ENCODE data around the gene IMPACT.

Gene IMPACT

DNA sequence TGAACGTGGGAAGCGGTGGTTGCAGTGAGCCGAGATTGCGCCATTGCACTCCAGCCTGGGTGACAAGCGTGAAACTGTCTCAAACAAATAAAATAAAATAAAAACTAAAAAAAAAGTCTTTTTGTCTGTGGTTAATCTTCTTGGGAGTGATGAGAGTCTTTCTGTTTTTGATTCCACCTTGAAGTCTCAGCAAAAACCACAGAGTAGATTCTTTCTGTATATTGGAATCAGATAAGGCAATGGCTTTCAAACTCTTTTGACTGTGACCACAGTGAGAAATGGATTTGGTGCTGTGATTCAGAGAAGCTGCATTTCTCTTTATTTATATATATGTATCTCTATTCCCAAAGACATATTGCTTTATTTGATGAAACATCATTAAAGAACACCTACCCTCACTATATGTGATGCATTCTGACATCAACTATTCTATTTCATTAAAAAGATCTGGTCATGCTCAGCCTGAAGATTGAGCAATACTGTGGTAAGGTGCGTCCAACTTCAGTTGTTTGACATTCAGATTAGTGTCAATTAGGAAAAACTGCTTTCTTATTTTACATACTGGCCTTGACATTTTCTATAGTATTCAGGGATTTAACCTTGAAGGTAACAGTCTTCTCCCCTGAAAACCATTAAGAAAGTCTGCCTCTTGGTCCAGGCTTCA, 49.6 kb downstream of the IMPACT start:
- H3K9ac ChIP-seq (ENCODE audit: low read length in 2 of 2) = no peak overlapping the region
- H3K4me3 ChIP-seq (ENCODE audit: low read length in 2 of 2) = no peak overlapping the region
- no peaks in the 10 kb centered on the region for H3K36me3 ChIP-seq (ENCODE audit: control insufficient read depth in 2 of 2, insufficient read depth in 2 of 2, low read length in 2 of 2)
- H3K4me1 ChIP-seq (ENCODE audit: control insufficient read depth, insufficient read depth, low read length) = no peaks in the 10 kb centered on the region
- H3K9me3 ChIP-seq (ENCODE audit: control insufficient read depth in 2 of 2, low read length in 2 of 2) = no peaks in the 10 kb centered on the region
- H3K27me3 ChIP-seq (ENCODE audit: control insufficient read depth in 1 of 2, insufficient read depth in 2 of 2, low read length in 2 of 2) = no peaks in the 10 kb centered on the region
- H3K27ac ChIP-seq (ENCODE audit: low read length) = no peak overlapping the region

GRCh38 chr18:24479371-24479770, 52.9 kb downstream of the IMPACT start:
- H3K4me1 ChIP-seq (ENCODE audit: control insufficient read depth, insufficient read depth, low read length) = no peaks in the 10 kb centered on the region
- no peak overlapping the region for H3K9ac ChIP-seq (ENCODE audit: low read length in 2 of 2)
- no peak overlapping the region for H3K4me3 ChIP-seq (ENCODE audit: low read length in 2 of 2)
- H3K27me3 ChIP-seq (ENCODE audit: control insufficient read depth in 1 of 2, insufficient read depth in 2 of 2, low read length in 2 of 2) = no peaks in the 10 kb centered on the region
- no peak overlapping the region for H3K27ac ChIP-seq (ENCODE audit: low read length)
- no peaks in the 10 kb centered on the region for H3K36me3 ChIP-seq (ENCODE audit: control insufficient read depth in 2 of 2, insufficient read depth in 2 of 2, low read length in 2 of 2)
- no peaks in the 10 kb centered on the region for H3K9me3 ChIP-seq (ENCODE audit: control insufficient read depth in 2 of 2, low read length in 2 of 2)

DNA sequence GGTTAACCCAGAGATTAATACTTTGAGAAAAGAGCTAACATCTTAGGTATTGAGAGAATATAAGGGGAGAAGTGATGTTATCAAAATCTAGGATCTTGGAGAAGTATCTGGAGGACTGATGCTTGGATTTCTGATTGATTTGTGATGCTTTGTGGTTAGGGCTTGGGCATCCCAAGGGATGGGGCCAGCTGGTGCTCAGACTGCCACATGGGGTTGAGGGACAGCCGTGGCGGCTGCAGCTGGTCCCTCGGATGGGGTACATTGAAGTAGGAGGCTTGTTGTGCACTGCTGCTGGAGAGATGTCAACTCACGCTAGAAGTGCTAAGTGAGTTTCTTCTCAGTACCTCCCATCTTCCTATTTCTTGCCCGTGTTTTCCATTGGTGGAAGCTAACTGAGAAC, 56.4 kb downstream of the IMPACT start:
- no peaks in the 10 kb centered on the region for H3K36me3 ChIP-seq (ENCODE audit: control insufficient read depth in 2 of 2, insufficient read depth in 2 of 2, low read length in 2 of 2)

GRCh38 chr18:24485681-24486080, 59.2 kb downstream of the IMPACT start:
- no peak overlapping the region for H3K9ac ChIP-seq (ENCODE audit: low read length in 2 of 2)
- no peaks in the 10 kb centered on the region for H3K4me1 ChIP-seq (ENCODE audit: control insufficient read depth, insufficient read depth, low read length)
- no peaks in the 10 kb centered on the region for H3K9me3 ChIP-seq (ENCODE audit: control insufficient read depth in 2 of 2, low read length in 2 of 2)

More for the DNA sequence above, 56.4 kb downstream of the IMPACT start:
- no peaks in the 10 kb centered on the region for H3K9me3 ChIP-seq (ENCODE audit: control insufficient read depth in 2 of 2, low read length in 2 of 2)
- no peak overlapping the region for H3K9ac ChIP-seq (ENCODE audit: low read length in 2 of 2)
- H3K27ac ChIP-seq (ENCODE audit: low read length) = no peak overlapping the region
- H3K27me3 ChIP-seq (ENCODE audit: control insufficient read depth in 1 of 2, insufficient read depth in 2 of 2, low read length in 2 of 2) = no peaks in the 10 kb centered on the region
- H3K4me3 ChIP-seq (ENCODE audit: low read length in 2 of 2) = no peak overlapping the region
- H3K4me1 ChIP-seq (ENCODE audit: control insufficient read depth, insufficient read depth, low read length) = no peaks in the 10 kb centered on the region

DNA sequence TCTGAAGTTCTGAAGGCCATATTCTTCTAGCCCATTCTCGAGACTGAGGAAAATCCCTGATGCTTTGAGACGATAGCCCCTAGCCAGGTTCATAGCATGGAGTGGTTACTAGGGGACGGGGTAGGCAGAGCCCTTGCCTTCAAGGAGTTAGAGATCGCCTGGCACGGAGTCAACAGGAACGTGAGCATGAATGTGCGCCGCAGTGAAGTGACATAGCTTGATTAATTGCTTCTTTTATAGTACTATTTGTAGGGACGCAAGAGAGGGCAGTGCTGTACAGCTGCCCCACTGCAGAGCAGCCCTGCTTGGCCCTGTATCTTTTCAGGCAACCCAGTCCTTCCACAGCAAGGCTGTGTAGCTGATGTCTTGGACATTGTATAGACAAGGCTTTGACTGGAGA, 60.2 kb downstream of the IMPACT start:
- Histone ChIP-seq H3K27me3 (ENCODE audit: control insufficient read depth in 1 of 2, insufficient read depth in 2 of 2, low read length in 2 of 2) (no peaks in the 10 kb centered on the region), H3K4me1 (ENCODE audit: control insufficient read depth, insufficient read depth, low read length) (no peaks in the 10 kb centered on the region), H3K9me3 (ENCODE audit: control insufficient read depth in 2 of 2, low read length in 2 of 2) (no peaks in the 10 kb centered on the region), H3K36me3 (ENCODE audit: control insufficient read depth in 2 of 2, insufficient read depth in 2 of 2, low read length in 2 of 2) (no peaks in the 10 kb centered on the region), H3K27ac (ENCODE audit: low read length) (no peak overlapping the region), H3K9ac (ENCODE audit: low read length in 2 of 2) (no peak overlapping the region), H3K4me3 (ENCODE audit: low read length in 2 of 2) (no peak overlapping the region)

More at GRCh38 chr18:24485681-24486080, 59.2 kb downstream of the IMPACT start:
- H3K4me3 ChIP-seq (ENCODE audit: low read length in 2 of 2) = no peak overlapping the region
- no peaks in the 10 kb centered on the region for H3K27me3 ChIP-seq (ENCODE audit: control insufficient read depth in 1 of 2, insufficient read depth in 2 of 2, low read length in 2 of 2)
- no peak overlapping the region for H3K27ac ChIP-seq (ENCODE audit: low read length)
- no peaks in the 10 kb centered on the region for H3K36me3 ChIP-seq (ENCODE audit: control insufficient read depth in 2 of 2, insufficient read depth in 2 of 2, low read length in 2 of 2)

GRCh38 chr18:24488824-24489493, 62.5 kb downstream of the IMPACT start:
- no peak overlapping the region for H3K4me3 ChIP-seq (ENCODE audit: low read length in 2 of 2)
- no peaks in the 10 kb centered on the region for H3K27me3 ChIP-seq (ENCODE audit: control insufficient read depth in 1 of 2, insufficient read depth in 2 of 2, low read length in 2 of 2)
- H3K36me3 ChIP-seq (ENCODE audit: control insufficient read depth in 2 of 2, insufficient read depth in 2 of 2, low read length in 2 of 2) = no peaks in the 10 kb centered on the region
- H3K9me3 ChIP-seq (ENCODE audit: control insufficient read depth in 2 of 2, low read length in 2 of 2) = no peaks in the 10 kb centered on the region
- H3K9ac ChIP-seq (ENCODE audit: low read length in 2 of 2) = no peak overlapping the region
- no peak overlapping the region for H3K27ac ChIP-seq (ENCODE audit: low read length)
- H3K4me1 ChIP-seq (ENCODE audit: control insufficient read depth, insufficient read depth, low read length) = no peaks in the 10 kb centered on the region

- no peak overlapping the region for H3K9ac ChIP-seq (ENCODE audit: low read length in 2 of 2)
- no peaks in the 10 kb centered on the region for H3K36me3 ChIP-seq (ENCODE audit: control insufficient read depth in 2 of 2, insufficient read depth in 2 of 2, low read length in 2 of 2)
These were observed 64.1 kb downstream of the IMPACT start for GRCh38 chr18:24490539-24490938.

DNA sequence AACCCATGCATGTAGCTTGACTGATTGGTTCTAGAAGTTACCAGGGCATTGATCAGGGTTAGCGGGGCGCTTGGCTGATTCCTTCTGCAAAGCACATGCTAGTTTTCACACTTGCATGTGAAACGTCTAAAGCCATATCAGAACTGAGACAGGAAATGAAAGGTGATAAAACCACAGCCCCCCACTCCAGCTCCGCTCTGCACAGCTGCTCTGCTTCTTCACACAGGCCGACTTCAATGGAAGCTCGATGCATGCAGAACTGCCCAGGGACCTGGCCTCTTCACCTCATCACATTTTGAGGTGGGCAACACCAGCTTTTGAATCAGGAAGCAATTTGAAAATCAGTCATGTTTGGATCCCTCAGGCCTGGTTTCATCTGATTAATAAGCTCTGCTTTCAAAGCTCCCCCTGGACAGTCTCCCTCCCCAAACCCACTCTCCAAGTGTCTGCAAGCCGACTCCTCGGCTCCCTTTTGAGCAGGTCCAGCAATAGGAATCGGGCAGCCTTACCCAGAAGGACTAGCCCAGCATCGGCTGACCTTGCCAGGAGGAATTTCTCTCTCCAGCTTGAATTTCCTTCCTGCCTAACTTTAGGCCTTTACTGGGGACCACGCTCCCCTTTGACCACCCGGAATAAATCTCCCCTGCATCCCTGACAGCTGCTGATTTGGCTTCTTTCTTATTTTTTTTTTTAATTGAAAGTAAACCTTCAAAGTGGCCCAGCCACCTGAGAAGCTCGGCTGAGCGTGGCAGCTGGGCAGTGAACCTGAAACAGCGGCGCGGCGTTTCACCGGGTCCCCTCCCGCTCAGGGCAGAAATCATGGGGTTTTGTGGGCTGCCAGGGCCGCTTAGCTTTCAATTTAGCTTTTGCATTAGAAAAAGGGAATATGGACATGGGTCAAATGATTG, 65.7 kb downstream of the IMPACT start:
- Histone ChIP-seq H3K27me3 (ENCODE audit: control insufficient read depth in 1 of 2, insufficient read depth in 2 of 2, low read length in 2 of 2) (no peaks in the 10 kb centered on the region), H3K4me1 (ENCODE audit: control insufficient read depth, insufficient read depth, low read length) (no peaks in the 10 kb centered on the region), H3K27ac (ENCODE audit: low read length) (no peak overlapping the region), H3K9ac (ENCODE audit: low read length in 2 of 2) (no peak overlapping the region), H3K9me3 (ENCODE audit: control insufficient read depth in 2 of 2, low read length in 2 of 2) (no peaks in the 10 kb centered on the region), H3K4me3 (ENCODE audit: low read length in 2 of 2) (no peak overlapping the region), H3K36me3 (ENCODE audit: control insufficient read depth in 2 of 2, insufficient read depth in 2 of 2, low read length in 2 of 2) (no peaks in the 10 kb centered on the region)

More at GRCh38 chr18:24490539-24490938, 64.1 kb downstream of the IMPACT start:
- H3K4me3 ChIP-seq (ENCODE audit: low read length in 2 of 2) = no peak overlapping the region
- no peaks in the 10 kb centered on the region for H3K4me1 ChIP-seq (ENCODE audit: control insufficient read depth, insufficient read depth, low read length)
- no peak overlapping the region for H3K27ac ChIP-seq (ENCODE audit: low read length)
- no peaks in the 10 kb centered on the region for H3K27me3 ChIP-seq (ENCODE audit: control insufficient read depth in 1 of 2, insufficient read depth in 2 of 2, low read length in 2 of 2)
- no peaks in the 10 kb centered on the region for H3K9me3 ChIP-seq (ENCODE audit: control insufficient read depth in 2 of 2, low read length in 2 of 2)

- no peak overlapping the region for H3K27ac ChIP-seq (ENCODE audit: low read length)
- H3K9me3 ChIP-seq (ENCODE audit: control insufficient read depth in 2 of 2, low read length in 2 of 2) = no peaks in the 10 kb centered on the region
- no peaks in the 10 kb centered on the region for H3K36me3 ChIP-seq (ENCODE audit: control insufficient read depth in 2 of 2, insufficient read depth in 2 of 2, low read length in 2 of 2)
- H3K4me1 ChIP-seq (ENCODE audit: control insufficient read depth, insufficient read depth, low read length) = no peaks in the 10 kb centered on the region
- no peak overlapping the region for H3K4me3 ChIP-seq (ENCODE audit: low read length in 2 of 2)
- no peaks in the 10 kb centered on the region for H3K27me3 ChIP-seq (ENCODE audit: control insufficient read depth in 1 of 2, insufficient read depth in 2 of 2, low read length in 2 of 2)
- no peak overlapping the region for H3K9ac ChIP-seq (ENCODE audit: low read length in 2 of 2)
These were observed 68.1 kb downstream of the IMPACT start for GRCh38 chr18:24494586-24494985.

DNA sequence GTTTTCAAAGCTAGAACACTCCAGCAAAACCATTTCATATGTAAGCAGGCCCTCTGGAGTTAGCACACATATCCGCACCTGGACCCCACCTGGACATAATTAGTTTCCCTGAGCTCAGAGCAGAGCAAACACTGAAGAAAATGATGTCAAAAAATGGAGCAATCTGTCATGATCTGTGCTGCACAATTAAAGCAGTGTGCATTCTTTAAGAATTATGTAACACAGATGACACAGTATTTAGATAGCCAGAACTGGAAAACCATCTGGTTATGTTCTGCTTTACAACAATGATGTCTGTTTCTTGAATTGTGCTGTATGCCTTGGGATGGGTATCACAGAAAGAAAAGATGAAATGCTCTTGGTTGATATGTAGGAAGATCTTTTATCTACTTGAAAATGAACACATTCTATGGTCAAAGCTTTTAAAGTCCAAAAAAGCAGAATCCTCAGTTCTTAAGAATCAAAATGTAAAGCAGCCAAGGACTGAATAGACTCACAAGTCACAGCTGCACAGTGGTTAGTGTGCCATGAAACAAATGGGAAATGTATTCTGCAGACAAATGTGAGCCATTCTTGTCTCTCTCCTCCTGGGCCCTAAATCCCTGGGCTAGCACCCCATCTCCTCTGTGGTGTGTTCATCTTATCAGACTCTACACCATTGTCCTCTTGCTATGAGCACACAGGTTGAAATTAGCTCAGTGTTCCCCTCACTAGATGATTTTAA, 70.7 kb downstream of the IMPACT start:
- H3K4me3 ChIP-seq (ENCODE audit: low read length in 2 of 2) = no peak overlapping the region
- H3K27me3 ChIP-seq (ENCODE audit: control insufficient read depth in 1 of 2, insufficient read depth in 2 of 2, low read length in 2 of 2) = no peaks in the 10 kb centered on the region
- H3K36me3 ChIP-seq (ENCODE audit: control insufficient read depth in 2 of 2, insufficient read depth in 2 of 2, low read length in 2 of 2) = no peaks in the 10 kb centered on the region
- H3K27ac ChIP-seq (ENCODE audit: low read length) = no peak overlapping the region
- no peak overlapping the region for H3K9ac ChIP-seq (ENCODE audit: low read length in 2 of 2)
- H3K4me1 ChIP-seq (ENCODE audit: control insufficient read depth, insufficient read depth, low read length) = no peaks in the 10 kb centered on the region
- no peaks in the 10 kb centered on the region for H3K9me3 ChIP-seq (ENCODE audit: control insufficient read depth in 2 of 2, low read length in 2 of 2)
